ENCODE measurements around the gene SMPX. TPM values are rescaled to one million over a fixed set of nuclear protein-coding genes. Genes with fewer than 3 reads are reported as not detected.

The SMPX gene
- polyA plus RNA-seq, 1 of the 3 experiments (the other 2 are of a cell fraction), result not detected

DNA sequence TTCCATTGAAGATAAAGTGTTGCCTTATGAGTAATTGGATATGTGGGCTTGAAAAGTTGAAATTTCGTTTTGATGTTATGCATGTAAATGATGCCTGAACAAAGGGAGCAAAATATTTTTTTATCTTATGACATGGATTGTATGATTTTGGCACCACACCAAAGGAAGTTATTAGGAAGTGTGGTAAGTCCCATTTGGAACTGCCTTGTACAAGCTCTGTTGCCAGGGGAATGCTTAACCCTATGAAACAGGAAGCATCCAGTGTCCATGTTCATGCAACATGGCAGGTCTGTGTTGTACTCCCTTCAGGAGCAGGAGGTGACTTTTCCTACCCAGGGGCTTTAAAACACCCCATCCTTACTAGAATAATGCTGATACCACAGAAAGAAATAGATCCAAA, 13.2 kb downstream of the SMPX start:
- Histone ChIP-seq H3K4me1 (ENCODE audit: control insufficient read depth in 1 of 2, insufficient read depth in 2 of 2, low read depth in 1 of 2, low read length in 1 of 2) (peaks cover 0 to 3% of the 10 kb centered on the region in 2 experiments; a peak in 1 of 4 replicates), H3K27me3 (ENCODE audit: insufficient read depth) (peaks cover 5% of the 10 kb centered on the region; the same call in 1 of the 2 replicates), H3K36me3 (replicated peaks in 1 of 2; ENCODE audit: control insufficient read depth in 1 of 2, insufficient read depth in 2 of 2, low read length in 1 of 2) (no peaks in the 10 kb centered on the region), H3K27ac (ENCODE audit: low read depth in 2 of 2, low read length in 1 of 2) (no peak overlapping the region), H3F3A (replicated peaks; ENCODE audit: insufficient read depth) (no peaks in the 10 kb centered on the region), H3K4me2 (no peak overlapping the region), H2AFZ (ENCODE audit: low read depth) (no peak overlapping the region), H3K9me3 (no peaks in the 10 kb centered on the region), H3K9ac (no peak overlapping the region), H3K79me2 (ENCODE audit: insufficient read depth) (no peaks in the 10 kb centered on the region), H3K4me3 (ENCODE audit: low read depth in 2 of 2, low read length in 1 of 2) (no peak overlapping the region), H4K20me1 (ENCODE audit: insufficient read depth) (no peaks in the 10 kb centered on the region), H3K9me2 (no peaks in the 10 kb centered on the region)
- DNase-seq, result no peak
- TF ChIP-seq RCOR1 (IDR thresholded peaks at IDR 0.05; ENCODE audit: low read length), result no peak
- no peak for TF ChIP-seq SMC3 (IDR thresholded peaks at IDR 0.05; ENCODE audit: low read depth, low read length)
- TF ChIP-seq, protein P1, sequence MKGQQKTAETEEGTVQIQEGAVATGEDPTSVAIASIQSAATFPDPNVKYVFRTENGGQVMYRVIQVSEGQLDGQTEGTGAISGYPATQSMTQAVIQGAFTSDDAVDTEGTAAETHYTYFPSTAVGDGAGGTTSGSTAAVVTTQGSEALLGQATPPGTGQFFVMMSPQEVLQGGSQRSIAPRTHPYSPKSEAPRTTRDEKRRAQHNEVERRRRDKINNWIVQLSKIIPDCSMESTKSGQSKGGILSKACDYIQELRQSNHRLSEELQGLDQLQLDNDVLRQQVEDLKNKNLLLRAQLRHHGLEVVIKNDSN (IDR thresholded peaks at IDR 0.05; ENCODE audit: borderline replicate concordance, low read depth), result no peak
- no peak for TF ChIP-seq TEAD4 (IDR thresholded peaks at IDR 0.05; ENCODE audit: borderline replicate concordance, insufficient read depth)
- no peak for TF ChIP-seq RFX5 (IDR thresholded peaks at IDR 0.05; ENCODE audit: low read length)
- no peak for TF ChIP-seq MEF2A (IDR thresholded peaks at IDR 0.05; ENCODE audit: borderline replicate concordance, low read depth)
- TF ChIP-seq POLR2AphosphoS5 (IDR thresholded peaks at IDR 0.05; ENCODE audit: low read depth, low read length), result no peak
- no peak for TF ChIP-seq FOSL2 (IDR thresholded peaks at IDR 0.05; ENCODE audit: borderline replicate concordance, low read depth)
- no peak for TF ChIP-seq ELF1 (IDR thresholded peaks at IDR 0.05)
- TF ChIP-seq, protein P2, sequence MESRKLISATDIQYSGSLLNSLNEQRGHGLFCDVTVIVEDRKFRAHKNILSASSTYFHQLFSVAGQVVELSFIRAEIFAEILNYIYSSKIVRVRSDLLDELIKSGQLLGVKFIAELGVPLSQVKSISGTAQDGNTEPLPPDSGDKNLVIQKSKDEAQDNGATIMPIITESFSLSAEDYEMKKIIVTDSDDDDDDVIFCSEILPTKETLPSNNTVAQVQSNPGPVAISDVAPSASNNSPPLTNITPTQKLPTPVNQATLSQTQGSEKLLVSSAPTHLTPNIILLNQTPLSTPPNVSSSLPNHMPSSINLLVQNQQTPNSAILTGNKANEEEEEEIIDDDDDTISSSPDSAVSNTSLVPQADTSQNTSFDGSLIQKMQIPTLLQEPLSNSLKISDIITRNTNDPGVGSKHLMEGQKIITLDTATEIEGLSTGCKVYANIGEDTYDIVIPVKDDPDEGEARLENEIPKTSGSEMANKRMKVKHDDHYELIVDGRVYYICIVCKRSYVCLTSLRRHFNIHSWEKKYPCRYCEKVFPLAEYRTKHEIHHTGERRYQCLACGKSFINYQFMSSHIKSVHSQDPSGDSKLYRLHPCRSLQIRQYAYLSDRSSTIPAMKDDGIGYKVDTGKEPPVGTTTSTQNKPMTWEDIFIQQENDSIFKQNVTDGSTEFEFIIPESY (IDR thresholded peaks at IDR 0.05; ENCODE audit: borderline replicate concordance, low read depth), result no peak
- no peak for TF ChIP-seq FOXM1 (IDR thresholded peaks at IDR 0.05; ENCODE audit: low read depth)
- TF ChIP-seq MXI1 (IDR thresholded peaks at IDR 0.05; ENCODE audit: low read depth, low read length), result no peak
- TF ChIP-seq SIN3A (IDR thresholded peaks at IDR 0.05; ENCODE audit: borderline replicate concordance, low read depth, low read length), result no peak
- WGBS (ENCODE audit: low lambda C conversion rate), result 0% methylated on average over 1 of the region's 1 CpG
- CTCF ChIA-PET, result interaction anchor here (1.2 to 2.1 kb wide), 3 partner anchors 35 to 97 kb away, joined by 3 to 5 read pairs (median 4); no protein-coding TSS in a partner anchor
- POLR2A ChIA-PET, result no interaction called here

DNA sequence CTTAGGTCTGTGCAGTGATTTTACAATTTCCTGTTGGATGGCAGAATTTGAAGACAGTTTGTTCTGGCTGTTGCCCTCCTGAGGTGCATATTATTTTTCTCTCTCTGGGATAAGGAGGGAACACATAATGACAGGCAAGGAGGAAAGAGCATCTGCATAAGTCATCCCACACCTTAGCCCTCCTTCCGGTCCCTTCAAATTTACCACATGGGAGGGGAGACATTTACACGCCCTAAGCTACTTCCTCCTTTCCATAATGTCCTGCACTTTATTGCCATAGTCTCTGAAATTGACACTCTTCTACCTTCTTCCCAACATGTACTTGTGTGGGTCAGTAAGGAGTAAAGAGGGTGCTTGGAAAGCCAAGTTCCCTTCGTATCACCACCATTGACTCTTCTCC, 13.9 kb downstream of the SMPX start:
- ChIA-PET CTCF (interaction anchor here (1.1 to 2.1 kb wide), 2 partner anchors 34 to 1214 kb away, joined by 3 to 4 read pairs; no protein-coding TSS in a partner anchor), POLR2A (no interaction called here)
- H3F3A ChIP-seq (replicated peaks; ENCODE audit: insufficient read depth), result no peaks in the 10 kb centered on the region
- no peak overlapping the region for H3K4me2 ChIP-seq
- H3K9ac ChIP-seq, result no peak overlapping the region
- no peak for DNase-seq
- no peak overlapping the region for H3K27ac ChIP-seq (ENCODE audit: low read depth in 2 of 2, low read length in 1 of 2)
- no peaks in the 10 kb centered on the region for H3K9me2 ChIP-seq
- H3K27me3 ChIP-seq (ENCODE audit: insufficient read depth), result peaks cover 5% of the 10 kb centered on the region; the same call in 1 of the 2 replicates
- no peaks in the 10 kb centered on the region for H4K20me1 ChIP-seq (ENCODE audit: insufficient read depth)
- no peaks in the 10 kb centered on the region for H3K36me3 ChIP-seq (replicated peaks in 1 of 2; ENCODE audit: control insufficient read depth in 1 of 2, insufficient read depth in 2 of 2, low read length in 1 of 2)
- WGBS (ENCODE audit: low lambda C conversion rate), result 39% methylated on average over 3 of the region's 3 CpGs
- H3K79me2 ChIP-seq (ENCODE audit: insufficient read depth), result no peaks in the 10 kb centered on the region
- TF ChIP-seq RFX5 (IDR thresholded peaks at IDR 0.05; ENCODE audit: low read length), result no peak
- TF ChIP-seq RCOR1 (IDR thresholded peaks at IDR 0.05; ENCODE audit: low read length), result no peak
- TF ChIP-seq MXI1 (IDR thresholded peaks at IDR 0.05; ENCODE audit: low read depth, low read length), result no peak
- TF ChIP-seq, protein P3, sequence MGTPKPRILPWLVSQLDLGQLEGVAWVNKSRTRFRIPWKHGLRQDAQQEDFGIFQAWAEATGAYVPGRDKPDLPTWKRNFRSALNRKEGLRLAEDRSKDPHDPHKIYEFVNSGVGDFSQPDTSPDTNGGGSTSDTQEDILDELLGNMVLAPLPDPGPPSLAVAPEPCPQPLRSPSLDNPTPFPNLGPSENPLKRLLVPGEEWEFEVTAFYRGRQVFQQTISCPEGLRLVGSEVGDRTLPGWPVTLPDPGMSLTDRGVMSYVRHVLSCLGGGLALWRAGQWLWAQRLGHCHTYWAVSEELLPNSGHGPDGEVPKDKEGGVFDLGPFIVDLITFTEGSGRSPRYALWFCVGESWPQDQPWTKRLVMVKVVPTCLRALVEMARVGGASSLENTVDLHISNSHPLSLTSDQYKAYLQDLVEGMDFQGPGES (IDR thresholded peaks at IDR 0.05; ENCODE audit: low read depth, low read length), result no peak
- TF ChIP-seq CHD2 (IDR thresholded peaks at IDR 0.05; ENCODE audit: low read length, partially characterized antibody), result no peak
- no peak for TF ChIP-seq NRF1 (IDR thresholded peaks at IDR 0.05; ENCODE audit: low read depth, low read length)
- TF ChIP-seq GATA2 (CRISPR knock-in tag; IDR thresholded peaks at IDR 0.05), result no peak
- no peak for TF ChIP-seq TCF12 (IDR thresholded peaks at IDR 0.05)
- TF ChIP-seq JUND (IDR thresholded peaks at IDR 0.05), result no peak
- TF ChIP-seq TAF1 (IDR thresholded peaks at IDR 0.05; ENCODE audit: borderline replicate concordance, low read depth, low read length), result no peak
- TF ChIP-seq FOXM1 (IDR thresholded peaks at IDR 0.05; ENCODE audit: low read depth), result no peak
- TF ChIP-seq RXRA (IDR thresholded peaks at IDR 0.05; ENCODE audit: borderline replicate concordance, low read depth), result no peak
- H3K4me3 ChIP-seq (ENCODE audit: low read depth in 2 of 2, low read length in 1 of 2), result no peak overlapping the region
- no peak overlapping the region for H2AFZ ChIP-seq (ENCODE audit: low read depth)
- no peaks in the 10 kb centered on the region for H3K9me3 ChIP-seq
- H3K4me1 ChIP-seq (ENCODE audit: control insufficient read depth in 1 of 2, insufficient read depth in 2 of 2, low read depth in 1 of 2, low read length in 1 of 2), result peaks cover 0 to 3% of the 10 kb centered on the region in 2 experiments; a peak in 1 of 4 replicates
